ENCODE measurements around the gene CDH8.

The CDH8 gene

DNA sequence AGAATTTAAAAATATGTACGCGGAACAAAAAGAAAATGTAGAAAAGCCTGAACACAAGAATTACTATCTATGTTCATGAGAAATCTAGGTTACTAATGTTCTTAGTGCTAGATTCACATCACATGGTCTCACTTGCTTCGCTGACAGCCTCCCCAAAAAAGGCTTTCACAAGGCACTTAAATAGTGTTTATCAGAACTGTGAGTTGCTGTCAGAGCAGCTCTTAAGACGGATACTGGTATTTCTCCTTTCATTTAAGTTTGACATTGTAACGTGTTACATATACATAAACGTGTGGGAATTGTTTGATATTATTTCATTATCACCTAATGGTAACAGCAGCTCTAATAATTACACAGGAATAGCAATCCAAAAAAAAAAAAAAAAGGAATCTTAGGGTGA, 150.9 kb downstream of the CDH8 start:
- no peak for TF ChIP-seq POLR2AphosphoS5 (IDR thresholded peaks at IDR 0.05; ENCODE audit: borderline replicate concordance, low read depth, low read length)
- no peak for TF ChIP-seq EZH2 (IDR thresholded peaks at IDR 0.05)
- Histone ChIP-seq H3K36me3 (ENCODE audit: insufficient read depth, low read length) (no peaks in the 10 kb centered on the region), H3K9me3 (ENCODE audit: low read depth, low read length) (no peaks in the 10 kb centered on the region), H3K27ac (no peak overlapping the region), H3K9ac (ENCODE audit: insufficient read length) (no peak overlapping the region), H3K4me3 (no peak overlapping the region)
- no peak for DNase-seq (ENCODE audit: low read depth, low spot score)

DNA sequence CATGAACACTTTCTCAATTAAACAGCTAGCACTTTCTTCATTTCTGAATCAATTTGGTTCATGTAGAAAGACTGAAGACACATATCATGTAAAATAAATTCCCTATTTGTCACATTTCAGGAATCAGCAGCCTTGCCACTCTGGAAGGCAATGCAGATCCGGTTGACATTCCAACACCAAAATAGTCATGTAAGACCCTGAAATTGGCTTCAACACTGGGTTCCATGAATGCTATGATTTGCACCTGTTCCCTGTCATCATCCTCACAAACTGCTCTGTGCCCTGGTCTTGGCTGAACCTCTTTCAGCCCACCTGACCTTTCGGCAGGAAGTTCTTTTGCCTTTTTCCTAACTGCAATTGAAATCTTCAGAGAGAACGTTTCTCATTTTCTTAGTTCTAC, 156.9 kb downstream of the CDH8 start:
- H3K9ac ChIP-seq (ENCODE audit: insufficient read length), result no peak overlapping the region
- no peak for DNase-seq (ENCODE audit: low read depth, low spot score)
- H3K27ac ChIP-seq, result no peak overlapping the region
- H3K36me3 ChIP-seq (ENCODE audit: insufficient read depth, low read length), result no peaks in the 10 kb centered on the region
- H3K4me3 ChIP-seq, result no peak overlapping the region
- TF ChIP-seq FOXP2 (optimal IDR thresholded peaks at IDR 0.05; ENCODE audit: control extremely low read depth, extremely low read length, insufficient read depth), result no peak
- no peaks in the 10 kb centered on the region for H3K9me3 ChIP-seq (ENCODE audit: low read depth, low read length)

DNA sequence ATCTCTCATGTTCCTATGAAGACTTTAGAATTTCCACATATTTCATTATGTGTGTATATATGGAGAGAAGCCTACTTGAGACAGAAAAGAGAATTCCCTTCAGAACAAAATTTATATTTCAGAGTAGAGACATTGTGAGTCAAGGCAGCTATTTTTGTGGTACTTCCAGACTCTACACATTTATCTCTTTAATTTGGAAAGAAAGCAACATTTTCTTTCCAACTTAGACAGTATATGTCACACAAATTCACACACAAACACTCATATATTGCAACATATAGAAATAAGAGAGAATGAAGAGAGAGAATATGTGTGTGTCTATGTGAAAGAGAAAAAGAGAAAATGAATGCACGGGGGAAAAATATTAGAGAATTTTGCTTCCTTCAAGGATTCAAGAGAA, 158.8 kb downstream of the CDH8 start:
- Histone ChIP-seq H3K27ac (no peak overlapping the region), H3K9me3 (ENCODE audit: low read depth, low read length) (no peaks in the 10 kb centered on the region), H3K4me3 (no peak overlapping the region), H3K36me3 (ENCODE audit: insufficient read depth, low read length) (no peaks in the 10 kb centered on the region), H3K9ac (ENCODE audit: insufficient read length) (no peak overlapping the region)
- TF ChIP-seq FOXP2 (optimal IDR thresholded peaks at IDR 0.05; ENCODE audit: control extremely low read depth, extremely low read length, insufficient read depth), result no peak
- no peak for TF ChIP-seq POLR2AphosphoS5 (IDR thresholded peaks at IDR 0.05; ENCODE audit: borderline replicate concordance, low read depth, low read length)
- no peak for TF ChIP-seq EZH2 (IDR thresholded peaks at IDR 0.05)
- no peak for DNase-seq (ENCODE audit: low read depth, low spot score)

DNA sequence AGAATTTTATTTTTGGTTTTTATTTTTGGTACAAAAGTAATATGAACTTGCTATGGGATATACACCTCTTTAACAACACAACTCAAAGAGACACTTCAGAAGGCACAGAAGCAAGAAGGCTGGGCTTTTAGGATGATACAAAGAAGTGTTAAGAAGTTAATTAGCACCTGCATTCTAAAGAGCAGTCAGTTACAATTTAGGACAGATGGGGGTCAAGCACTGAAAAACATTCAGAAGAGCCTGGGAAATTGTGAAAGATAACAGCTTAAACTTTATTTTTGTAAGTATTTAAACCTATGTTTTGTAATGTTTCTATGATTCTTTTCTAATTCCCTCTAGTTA, 163.5 kb downstream of the CDH8 start:
- H3K27ac ChIP-seq, result no peak overlapping the region
- H3K9ac ChIP-seq (ENCODE audit: insufficient read length), result no peak overlapping the region
- no peaks in the 10 kb centered on the region for H3K9me3 ChIP-seq (ENCODE audit: low read depth, low read length)
- DNase-seq (ENCODE audit: low read depth, low spot score), result no peak
- no peak overlapping the region for H3K4me3 ChIP-seq
- TF ChIP-seq FOXP2 (optimal IDR thresholded peaks at IDR 0.05; ENCODE audit: control extremely low read depth, extremely low read length, insufficient read depth) (no peak), EZH2 (IDR thresholded peaks at IDR 0.05) (no peak), POLR2AphosphoS5 (IDR thresholded peaks at IDR 0.05; ENCODE audit: borderline replicate concordance, low read depth, low read length) (no peak)
- H3K36me3 ChIP-seq (ENCODE audit: insufficient read depth, low read length), result no peaks in the 10 kb centered on the region

DNA sequence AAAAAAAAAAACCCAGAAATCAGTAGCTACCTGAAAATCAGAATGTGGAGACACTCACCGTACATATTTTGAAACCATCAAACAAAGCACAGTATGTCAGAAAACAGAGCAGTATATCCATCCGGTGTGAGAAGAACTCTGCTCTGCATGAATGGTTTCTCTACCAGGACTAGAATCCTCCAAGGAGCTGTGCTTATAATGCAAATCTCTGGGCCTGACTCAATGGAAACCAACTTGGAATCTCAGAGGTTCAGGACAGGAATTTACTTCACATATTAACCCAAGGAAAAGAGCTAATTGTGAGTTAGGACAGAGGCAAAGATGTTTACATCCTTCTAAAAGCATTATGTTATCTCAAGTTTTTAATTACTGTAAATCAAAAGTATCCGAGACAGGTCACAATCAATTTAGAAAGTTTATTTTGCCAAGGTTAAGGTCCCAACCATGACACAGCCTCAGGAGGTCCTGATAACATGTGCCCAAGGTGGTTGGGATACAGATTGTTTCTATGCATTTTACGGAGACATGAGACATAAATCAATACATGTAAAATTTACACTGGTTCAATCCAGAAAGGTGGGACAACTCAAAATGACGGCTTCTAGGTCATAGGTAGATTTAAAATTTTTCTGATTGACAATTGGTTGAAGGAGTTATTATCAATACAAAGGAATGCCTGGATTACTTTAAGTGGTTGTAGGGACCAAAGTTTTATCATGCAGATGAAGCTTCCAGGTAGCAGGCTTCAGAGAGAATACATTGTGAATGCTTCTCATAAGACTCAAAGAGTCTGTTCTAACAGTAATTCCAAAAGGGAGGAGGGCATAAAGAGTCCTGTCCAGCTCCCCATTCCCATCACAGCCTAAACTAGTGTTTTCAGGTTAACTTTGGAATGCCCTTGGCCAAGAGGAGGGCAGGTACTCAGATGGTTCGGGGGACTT, 164.1 kb downstream of the CDH8 start:
- DNase-seq (ENCODE audit: low read depth, low spot score), result no peak
- H3K27ac ChIP-seq, result no peak overlapping the region
- H3K36me3 ChIP-seq (ENCODE audit: insufficient read depth, low read length), result no peaks in the 10 kb centered on the region
- TF ChIP-seq POLR2AphosphoS5 (IDR thresholded peaks at IDR 0.05; ENCODE audit: borderline replicate concordance, low read depth, low read length) (no peak), FOXP2 (optimal IDR thresholded peaks at IDR 0.05; ENCODE audit: control extremely low read depth, extremely low read length, insufficient read depth) (no peak), EZH2 (IDR thresholded peaks at IDR 0.05) (no peak)
- H3K9ac ChIP-seq (ENCODE audit: insufficient read length), result no peak overlapping the region
- no peak overlapping the region for H3K4me3 ChIP-seq
- no peaks in the 10 kb centered on the region for H3K9me3 ChIP-seq (ENCODE audit: low read depth, low read length)

DNA sequence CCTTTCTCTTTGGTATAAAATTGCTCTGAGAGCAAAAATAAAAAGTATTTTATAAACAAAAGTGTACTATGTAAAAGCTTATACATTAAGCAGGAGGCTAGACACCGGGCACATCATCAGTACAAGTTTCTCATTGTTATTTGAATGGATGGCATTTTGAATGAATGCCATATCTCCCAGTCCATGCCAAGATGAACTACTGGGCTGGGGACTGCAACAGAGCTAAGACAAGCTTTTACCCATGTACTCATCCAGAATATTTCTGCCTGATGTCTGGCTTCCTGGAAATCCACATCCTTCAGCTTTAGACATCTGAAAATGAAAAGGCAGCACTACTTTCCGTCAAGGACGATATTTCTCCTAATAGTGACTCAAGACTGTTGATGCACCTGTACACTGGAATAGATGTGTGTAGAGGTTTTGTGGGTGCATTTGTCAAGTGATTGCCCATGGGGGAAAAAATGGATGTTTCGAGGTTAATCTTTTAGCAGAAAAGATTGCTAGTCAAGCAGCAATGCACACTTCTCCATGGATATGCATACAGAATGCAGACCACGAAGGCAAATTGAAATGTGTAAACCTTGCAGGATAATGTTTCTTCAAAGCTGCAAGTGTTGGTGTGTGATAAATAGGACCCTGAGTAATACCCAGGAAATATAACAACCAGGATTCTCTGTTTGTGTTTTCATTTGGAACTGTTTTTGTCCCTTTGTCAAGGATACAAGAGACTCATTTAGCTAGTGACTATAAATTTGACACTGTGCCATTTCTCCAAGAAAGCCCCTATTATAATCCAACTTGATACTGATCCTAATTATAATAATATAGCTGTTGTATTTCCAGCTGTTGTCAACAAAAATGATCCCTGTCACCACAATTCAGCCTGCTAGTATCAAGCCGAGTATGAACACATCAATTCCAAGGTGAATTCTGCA, 173.8 kb downstream of the CDH8 start:
- TF ChIP-seq EZH2 (IDR thresholded peaks at IDR 0.05) (no peak), FOXP2 (optimal IDR thresholded peaks at IDR 0.05; ENCODE audit: control extremely low read depth, extremely low read length, insufficient read depth) (no peak), POLR2AphosphoS5 (IDR thresholded peaks at IDR 0.05; ENCODE audit: borderline replicate concordance, low read depth, low read length) (no peak)
- no peak overlapping the region for H3K27ac ChIP-seq
- H3K9me3 ChIP-seq (ENCODE audit: low read depth, low read length), result no peaks in the 10 kb centered on the region
- no peaks in the 10 kb centered on the region for H3K36me3 ChIP-seq (ENCODE audit: insufficient read depth, low read length)
- H3K4me3 ChIP-seq, result no peak overlapping the region
- no peak overlapping the region for H3K9ac ChIP-seq (ENCODE audit: insufficient read length)
- no peak for DNase-seq (ENCODE audit: low read depth, low spot score)

DNA sequence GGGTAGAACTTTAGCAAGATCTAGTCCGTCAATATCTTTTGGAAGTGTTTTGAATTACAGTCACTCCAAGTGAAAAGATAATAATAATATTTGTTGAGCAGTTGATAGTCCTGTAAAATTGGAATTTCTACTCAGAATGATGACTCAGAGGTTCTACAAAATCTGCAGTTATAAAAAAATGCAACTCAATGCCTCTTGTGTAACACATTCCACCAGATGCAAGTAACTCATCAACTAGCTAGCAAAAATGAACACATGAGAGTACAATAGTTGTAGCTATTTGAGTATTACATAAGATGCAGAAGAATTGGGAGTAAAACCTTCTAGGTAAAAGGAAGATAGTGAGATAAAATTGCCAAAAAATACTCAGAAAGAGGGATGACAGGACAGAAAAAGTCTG, 177.2 kb downstream of the CDH8 start:
- peak overlapping the region; percentile 77 for H3K27ac ChIP-seq
- H3K9ac ChIP-seq (ENCODE audit: insufficient read length), result no peak overlapping the region
- no peak for DNase-seq (ENCODE audit: low read depth, low spot score)
- H3K4me3 ChIP-seq, result no peak overlapping the region
- TF ChIP-seq EZH2 (IDR thresholded peaks at IDR 0.05) (no peak), FOXP2 (optimal IDR thresholded peaks at IDR 0.05; ENCODE audit: control extremely low read depth, extremely low read length, insufficient read depth) (no peak), POLR2AphosphoS5 (IDR thresholded peaks at IDR 0.05; ENCODE audit: borderline replicate concordance, low read depth, low read length) (no peak)
- no peaks in the 10 kb centered on the region for H3K36me3 ChIP-seq (ENCODE audit: insufficient read depth, low read length)
- H3K9me3 ChIP-seq (ENCODE audit: low read depth, low read length), result no peaks in the 10 kb centered on the region

DNA sequence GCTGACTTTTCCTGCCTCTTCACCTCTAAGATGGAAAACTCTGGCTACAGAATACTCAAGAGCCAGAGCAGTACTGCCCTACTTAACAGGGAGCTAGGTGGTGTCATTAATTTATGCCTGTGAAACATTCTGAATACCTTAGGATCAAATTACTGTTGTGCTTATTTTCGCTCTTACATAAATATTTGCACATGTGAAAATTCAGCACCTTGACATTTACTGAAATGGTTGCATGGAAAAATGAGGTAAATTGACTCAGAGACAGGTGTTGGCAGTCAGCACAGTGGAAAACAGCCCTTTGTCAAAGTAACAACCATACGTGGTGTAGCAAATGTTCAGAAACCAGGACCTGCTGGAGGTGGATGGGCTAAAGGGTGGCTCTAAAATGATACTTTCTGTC, 193.6 kb downstream of the CDH8 start:
- TF ChIP-seq EZH2 (IDR thresholded peaks at IDR 0.05) (no peak), FOXP2 (optimal IDR thresholded peaks at IDR 0.05; ENCODE audit: control extremely low read depth, extremely low read length, insufficient read depth) (no peak), POLR2AphosphoS5 (IDR thresholded peaks at IDR 0.05; ENCODE audit: borderline replicate concordance, low read depth, low read length) (no peak)
- DNase-seq (ENCODE audit: low read depth, low spot score), result no peak
- Histone ChIP-seq H3K9ac (ENCODE audit: insufficient read length) (no peak overlapping the region), H3K36me3 (ENCODE audit: insufficient read depth, low read length) (no peaks in the 10 kb centered on the region), H3K27ac (no peak overlapping the region), H3K4me3 (no peak overlapping the region), H3K9me3 (ENCODE audit: low read depth, low read length) (no peaks in the 10 kb centered on the region)
